Measurements from ENCODE around the gene RAG1. TPM values are rescaled to one million over a fixed set of nuclear protein-coding genes. Genes with fewer than 3 reads are reported as not detected.

RAG1 gene
- total RNA-seq, 2 donors from 2014 or later: 0.42 to 0.86 TPM

- H3K27me3 Mint-ChIP-seq (ENCODE audit: insufficient read depth): peaks cover 22% of the 10 kb centered on the region
- H3K4me1 Mint-ChIP-seq: peaks cover 3% of the 10 kb centered on the region
- Histone ChIP-seq H3K4me1 (ENCODE audit: control insufficient read depth, insufficient read depth, low read length) (peaks cover 5% of the 10 kb centered on the region), H3K27ac (ENCODE audit: low read depth, low read length) (no peak overlapping the region), H3K36me3 (ENCODE audit: control insufficient read depth, insufficient read depth, low read length) (no peaks in the 10 kb centered on the region), H3K9me3 (ENCODE audit: control insufficient read depth, low read length) (peaks cover 25% of the 10 kb centered on the region), H3K27me3 (ENCODE audit: control insufficient read depth, insufficient read depth, low read length, poor library complexity, severe bottlenecking) (peaks cover 26% of the 10 kb centered on the region), H3K9ac (ENCODE audit: extremely low read depth, low read length, poor library complexity, severe bottlenecking) (no peak overlapping the region), H3K4me3 (ENCODE audit: low read length) (no peak overlapping the region)
- TF ChIP-seq CTCF (conservative IDR thresholded peaks at IDR 0.05): no peak
- peaks cover 24% of the 10 kb centered on the region for H3K9me3 Mint-ChIP-seq
- peaks cover 4% of the 10 kb centered on the region for H3K36me3 Mint-ChIP-seq (ENCODE audit: low read depth)
- peak overlapping the region; percentile 47 for H3K4me3 Mint-ChIP-seq
- H3K27ac Mint-ChIP-seq: no peak overlapping the region
- no peak for DNase-seq
Measured at GRCh38 chr11:36557991-36558390, 9.8 kb upstream of the RAG1 start.

GRCh38 chr11:36558571-36559413 lies 9.0 kb upstream of the RAG1 start:
- 90% methylated on average over 4 of the region's 4 CpGs; no CpG with 5 or more reads in 1 of the 2 experiments for WGBS, 2 experiments (ENCODE audit: insufficient coverage in 1 of 2, insufficient read length in 1 of 2)
- DNase-seq: no peak
- Histone ChIP-seq H3K36me3 (ENCODE audit: control insufficient read depth, insufficient read depth, low read length) (no peaks in the 10 kb centered on the region), H3K4me1 (ENCODE audit: control insufficient read depth, insufficient read depth, low read length) (peaks cover 5% of the 10 kb centered on the region), H3K27me3 (ENCODE audit: control insufficient read depth, insufficient read depth, low read length, poor library complexity, severe bottlenecking) (peaks cover 32% of the 10 kb centered on the region), H3K4me3 (ENCODE audit: low read length) (no peak overlapping the region), H3K27ac (ENCODE audit: low read depth, low read length) (no peak overlapping the region), H3K9ac (ENCODE audit: extremely low read depth, low read length, poor library complexity, severe bottlenecking) (no peak overlapping the region), H3K9me3 (ENCODE audit: control insufficient read depth, low read length) (peaks cover 25% of the 10 kb centered on the region)
- Mint-ChIP-seq H3K4me1 (peaks cover 3% of the 10 kb centered on the region), H3K4me3 (no peak overlapping the region), H3K27me3 (ENCODE audit: insufficient read depth) (peaks cover 26% of the 10 kb centered on the region), H3K9me3 (peaks cover 24% of the 10 kb centered on the region), H3K36me3 (ENCODE audit: low read depth) (peaks cover 4% of the 10 kb centered on the region), H3K27ac (no peak overlapping the region)
- no peak for TF ChIP-seq CTCF (conservative IDR thresholded peaks at IDR 0.05)

GRCh38 chr11:36564376-36565030 lies 3.3 kb upstream of the RAG1 start:
- Histone ChIP-seq H3K9me3 (ENCODE audit: control insufficient read depth, low read length) (peaks cover 10% of the 10 kb centered on the region), H3K4me1 (ENCODE audit: control insufficient read depth, insufficient read depth, low read length) (peaks cover 5% of the 10 kb centered on the region), H3K4me3 (ENCODE audit: low read length) (peak overlapping the region; percentile 22), H3K27me3 (ENCODE audit: control insufficient read depth, insufficient read depth, low read length, poor library complexity, severe bottlenecking) (peaks cover 71% of the 10 kb centered on the region), H3K9ac (ENCODE audit: extremely low read depth, low read length, poor library complexity, severe bottlenecking) (no peak overlapping the region), H3K27ac (ENCODE audit: low read depth, low read length) (no peak overlapping the region), H3K36me3 (ENCODE audit: control insufficient read depth, insufficient read depth, low read length) (no peaks in the 10 kb centered on the region)
- no peak overlapping the region for H3K27ac Mint-ChIP-seq
- H3K9me3 Mint-ChIP-seq: peaks cover 5% of the 10 kb centered on the region
- H3K4me3 Mint-ChIP-seq: peak overlapping the region; percentile 28
- H3K27me3 Mint-ChIP-seq (ENCODE audit: insufficient read depth): peaks cover 29% of the 10 kb centered on the region
- DNase-seq: peak; percentile 81
- TF ChIP-seq CTCF (conservative IDR thresholded peaks at IDR 0.05): peak; percentile 91
- H3K4me1 Mint-ChIP-seq: peaks cover 8% of the 10 kb centered on the region
- no peaks in the 10 kb centered on the region for H3K36me3 Mint-ChIP-seq (ENCODE audit: low read depth)
- 43 to 68% methylated on average over 9 to 15 of the region's 15 CpGs for WGBS, 2 experiments (ENCODE audit: insufficient coverage in 1 of 2, insufficient read length in 1 of 2)
